CD4-positive, alpha-beta T cell treated with Interleukin-6 for 4 hours (primary cell): Measurements from ENCODE around the gene CCDC9B.

Experiments
- DNase-seq: peaks from one replicate; pipeline ENCODE4 v3.0.0-alpha.2; 2020; ENCODE audit warnings: mixed read lengths

The CCDC9B gene

DNA sequence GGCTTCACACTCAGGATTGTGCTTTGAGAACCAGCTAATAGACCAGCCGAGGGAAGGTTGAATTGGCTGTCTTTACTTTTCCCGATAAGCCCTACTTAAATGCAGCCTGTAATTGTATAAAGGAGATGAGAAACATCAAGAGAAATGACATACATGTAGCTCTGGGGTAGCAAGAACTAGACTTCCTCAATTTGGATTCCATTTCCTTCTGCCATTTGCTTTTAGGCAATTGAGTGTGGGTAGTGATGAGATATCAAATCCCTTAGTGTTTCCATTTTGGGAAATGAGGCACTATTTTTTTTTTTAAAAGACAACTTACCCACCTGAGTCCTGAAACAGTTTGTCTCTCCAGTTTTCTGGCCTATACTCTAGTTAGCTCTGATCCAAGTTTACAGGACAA lies 15.0 kb downstream of the CCDC9B start:
- DNase-seq = no peak

DNA sequence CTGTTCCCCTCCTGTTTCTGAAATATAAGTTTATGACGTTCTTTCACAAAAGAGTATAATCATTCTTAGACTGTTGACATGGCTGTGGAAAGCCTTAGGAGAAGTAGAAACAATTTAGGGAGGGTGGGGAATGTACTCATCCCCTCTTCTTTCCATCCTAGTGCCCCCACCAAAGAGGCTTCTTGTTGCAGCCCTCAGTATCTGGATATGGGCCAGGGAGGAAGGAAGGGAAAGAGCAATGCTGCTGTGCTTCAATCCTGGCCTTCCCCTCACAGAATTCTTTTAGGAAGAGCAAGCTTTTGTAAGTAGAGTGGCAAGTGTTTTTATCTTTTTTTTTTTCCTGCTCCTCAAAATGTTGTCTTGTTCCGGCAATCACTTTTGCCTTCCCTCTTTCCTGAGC lies 15.6 kb downstream of the CCDC9B start:
- DNase-seq = no peak

DNA sequence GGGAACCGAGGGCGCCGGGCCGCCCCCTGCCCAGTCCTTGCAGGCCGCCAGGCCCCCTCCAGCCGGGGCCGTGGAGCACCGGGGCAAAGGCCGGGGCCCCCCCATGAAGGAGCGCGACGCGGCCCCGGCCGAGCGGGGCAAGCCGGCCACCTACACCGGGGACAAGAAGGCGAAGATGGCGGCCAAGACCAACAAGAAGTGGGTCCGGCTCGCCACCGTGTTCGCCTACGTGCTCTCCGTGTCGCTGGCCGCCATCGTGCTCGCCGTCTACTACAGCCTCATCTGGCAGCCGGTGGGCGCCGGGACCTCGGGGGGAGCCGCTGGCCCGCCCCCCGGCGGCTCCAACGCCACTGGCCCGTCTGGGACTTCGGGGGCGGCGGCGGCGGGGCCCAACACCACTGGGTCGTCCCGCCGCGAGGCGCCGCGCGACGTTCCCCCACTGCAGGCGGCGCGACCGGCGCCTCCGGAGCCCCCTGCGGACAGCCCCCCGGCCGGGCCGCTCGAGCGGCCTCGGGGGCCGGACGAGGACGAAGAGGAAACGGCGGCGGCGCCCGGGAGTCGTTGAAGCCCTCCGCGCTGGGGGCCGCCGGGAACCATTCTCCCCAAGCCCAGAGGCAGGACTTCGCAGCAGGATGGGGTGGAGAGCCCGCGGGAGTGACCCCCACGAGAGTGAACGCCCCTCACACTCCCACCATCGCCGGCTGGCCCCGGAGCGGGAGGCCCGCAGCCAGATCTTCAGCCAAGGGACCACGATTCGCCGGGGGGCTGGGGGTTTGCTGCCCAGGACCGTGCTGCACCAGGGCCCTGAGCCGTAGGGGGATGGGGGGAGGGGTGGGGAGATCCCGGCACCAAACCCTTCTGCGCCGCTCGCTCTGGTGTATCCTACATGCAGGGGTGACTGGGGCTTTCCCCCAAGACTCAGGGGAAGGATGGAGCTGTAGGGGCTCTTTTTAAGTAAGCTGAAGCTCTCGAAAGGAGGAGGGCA lies 16.5 kb downstream of the CCDC9B start:
- peak; percentile 37 for DNase-seq

- DNase-seq = peak; percentile 93
Measured at GRCh38 chr15:40323239-40323952, 17.3 kb downstream of the CCDC9B start, which contains the start of gene INAFM2. TSS of gene INAFM2 (plus strand) at chr15:40323692. CDS start at chr15:40324056, 364 bp downstream.

DNA sequence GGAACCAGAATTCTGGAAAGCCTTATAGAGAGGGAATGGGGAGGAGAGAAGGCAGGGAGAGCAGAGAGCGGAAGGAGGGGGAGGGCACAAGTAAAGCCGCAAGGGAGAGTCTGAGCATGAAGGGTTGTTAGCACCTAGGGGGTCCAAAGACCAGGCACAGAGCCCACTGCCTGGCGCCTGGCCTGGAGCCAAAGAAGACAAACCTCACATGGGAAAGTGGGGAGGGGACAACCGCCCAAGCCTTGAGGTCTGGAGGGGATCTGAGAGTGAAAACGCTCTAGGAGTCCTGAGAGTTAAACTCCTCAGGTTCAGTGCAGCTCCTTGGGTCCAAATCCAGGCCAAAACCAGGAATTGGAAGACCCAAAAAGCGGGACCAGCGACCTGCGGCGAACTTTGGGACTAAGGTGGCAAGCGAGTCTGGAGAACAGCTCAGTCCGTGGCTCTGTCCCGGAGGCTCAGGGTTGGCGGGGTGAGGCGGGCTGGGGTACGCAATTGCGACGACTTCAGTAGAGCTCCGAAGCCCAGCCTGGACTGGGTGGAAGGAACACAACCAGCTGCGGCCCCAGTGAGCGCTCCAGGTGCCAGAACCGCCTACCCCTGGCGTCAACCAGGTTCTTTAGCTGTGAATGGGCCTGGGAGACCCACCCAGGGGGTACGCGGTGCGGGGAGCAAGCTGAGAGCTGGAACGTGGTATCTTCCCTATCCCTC lies 18.1 kb downstream of the CCDC9B start:
- DNase-seq = no peak

DNA sequence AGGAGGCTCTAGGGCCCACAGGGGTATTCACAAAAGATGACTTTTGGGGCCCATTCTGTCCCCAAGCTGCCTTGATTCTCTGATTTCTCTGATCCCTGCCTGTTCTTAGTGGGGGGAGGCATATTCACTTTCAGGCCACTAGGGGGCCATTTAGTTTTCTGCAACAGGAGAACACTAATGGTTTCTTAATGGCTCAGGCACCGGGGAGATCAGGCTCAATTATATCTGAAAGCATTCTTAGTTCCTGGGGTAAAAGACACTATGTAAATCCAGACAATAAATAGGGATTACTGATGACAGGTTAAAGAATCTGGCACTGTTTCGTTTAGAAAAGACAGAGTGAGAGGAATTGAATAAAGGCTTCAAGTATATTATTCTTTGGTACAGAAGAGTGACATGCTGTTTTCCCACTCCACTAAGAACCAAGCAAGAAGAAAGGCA lies 19.8 kb downstream of the CCDC9B start:
- DNase-seq = peak; percentile 70

- DNase-seq = no peak
Measured at GRCh38 chr15:40320409-40320808, 20.3 kb downstream of the CCDC9B start.

GRCh38 chr15:40317580-40317979 lies 23.2 kb downstream of the CCDC9B start:
- DNase-seq = no peak

GRCh38 chr15:40316931-40317330 lies 23.8 kb downstream of the CCDC9B start:
- DNase-seq = no peak

- DNase-seq = no peak
Measured at GRCh38 chr15:40314723-40315276, 25.9 kb downstream of the CCDC9B start.

- DNase-seq = peak; percentile 72
Measured at GRCh38 chr15:40313531-40314398, 27.0 kb downstream of the CCDC9B start.

DNA sequence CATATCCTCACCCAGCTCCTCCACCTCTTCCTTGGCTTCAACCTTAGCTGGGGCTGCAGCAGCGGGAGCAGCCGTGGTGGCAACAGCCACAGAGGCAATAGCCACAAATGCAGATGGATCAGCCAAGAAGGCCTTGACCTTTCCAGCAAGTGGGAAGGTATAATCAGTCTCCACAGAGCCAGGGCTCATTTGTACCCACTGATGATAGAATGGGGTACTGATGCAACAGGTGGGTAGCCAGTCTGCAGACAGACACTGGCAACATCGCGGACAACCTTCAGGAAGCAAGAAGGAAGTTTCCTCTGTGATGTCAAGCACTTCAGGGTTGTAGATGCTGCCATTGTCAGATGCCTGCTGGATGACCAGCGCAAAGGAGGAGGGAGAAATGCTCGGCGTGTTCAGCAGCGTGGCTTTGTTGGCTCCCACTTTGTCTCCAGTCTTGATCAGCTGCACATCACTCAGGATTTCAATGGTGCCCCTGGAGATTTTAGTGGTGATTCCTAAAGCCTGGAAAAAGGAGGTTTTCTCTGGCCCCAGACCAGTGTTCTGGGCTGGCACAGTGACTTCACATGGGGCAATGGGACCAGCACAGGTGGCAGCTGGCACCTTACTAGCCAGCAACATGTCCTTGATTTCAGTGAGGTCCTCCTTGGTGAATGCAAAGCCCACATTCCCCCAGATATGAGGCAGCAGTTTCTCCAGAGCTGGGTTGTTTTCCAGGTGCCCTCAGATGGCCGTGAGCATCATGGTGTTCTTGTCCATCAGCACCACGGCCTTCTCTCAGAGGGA lies 28.2 kb downstream of the CCDC9B start:
- no peak for DNase-seq

DNA sequence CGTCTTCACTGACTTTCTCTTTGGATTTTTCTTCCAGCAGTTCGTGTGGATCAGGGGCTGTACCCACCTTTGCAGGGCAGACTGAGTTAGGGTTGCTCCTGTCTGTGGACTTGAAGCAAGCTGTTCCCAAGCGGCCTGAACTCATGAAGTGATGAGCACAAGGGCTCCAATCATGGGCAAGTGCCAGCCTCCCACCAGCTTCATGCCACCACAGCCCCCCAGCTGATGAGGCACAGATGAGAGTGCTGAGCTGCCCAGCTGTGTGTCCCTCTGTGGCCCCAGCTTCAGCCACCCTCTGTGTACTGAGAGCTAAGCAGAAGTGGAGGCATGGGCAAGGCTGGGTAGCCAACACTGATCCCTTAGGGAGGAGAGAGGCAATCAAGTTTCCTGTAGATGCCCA lies 29.7 kb downstream of the CCDC9B start:
- no peak for DNase-seq

GRCh38 chr15:40310001-40310959 lies 30.5 kb downstream of the CCDC9B start:
- peak; percentile 78 for DNase-seq

DNA sequence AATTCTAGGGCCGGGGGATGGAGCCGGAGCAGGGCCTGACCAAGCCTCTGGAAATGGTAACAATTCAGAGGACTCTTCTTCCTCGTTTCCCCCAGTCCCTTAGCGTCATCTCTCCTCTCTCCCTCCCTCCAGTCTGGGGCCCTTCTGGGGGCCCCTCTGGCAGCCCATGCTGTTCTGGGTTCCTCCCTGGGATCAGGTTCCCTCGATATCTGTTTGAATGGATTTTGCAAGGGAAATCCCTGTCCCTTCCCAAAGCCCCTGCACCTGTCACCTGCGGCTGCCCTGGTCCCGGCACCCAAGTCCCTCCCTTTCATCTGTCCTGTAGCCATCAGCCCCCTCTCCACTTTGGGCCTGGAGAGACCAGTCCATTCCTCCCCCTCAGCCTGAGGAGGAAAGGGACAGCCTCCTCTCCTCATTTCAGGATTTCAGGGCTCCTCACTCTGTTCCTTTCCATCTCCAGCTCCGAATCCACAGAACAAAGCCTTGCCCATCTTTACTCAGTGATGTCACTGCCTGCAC lies 31.3 kb downstream of the CCDC9B start:
- DNase-seq = no peak

DNA sequence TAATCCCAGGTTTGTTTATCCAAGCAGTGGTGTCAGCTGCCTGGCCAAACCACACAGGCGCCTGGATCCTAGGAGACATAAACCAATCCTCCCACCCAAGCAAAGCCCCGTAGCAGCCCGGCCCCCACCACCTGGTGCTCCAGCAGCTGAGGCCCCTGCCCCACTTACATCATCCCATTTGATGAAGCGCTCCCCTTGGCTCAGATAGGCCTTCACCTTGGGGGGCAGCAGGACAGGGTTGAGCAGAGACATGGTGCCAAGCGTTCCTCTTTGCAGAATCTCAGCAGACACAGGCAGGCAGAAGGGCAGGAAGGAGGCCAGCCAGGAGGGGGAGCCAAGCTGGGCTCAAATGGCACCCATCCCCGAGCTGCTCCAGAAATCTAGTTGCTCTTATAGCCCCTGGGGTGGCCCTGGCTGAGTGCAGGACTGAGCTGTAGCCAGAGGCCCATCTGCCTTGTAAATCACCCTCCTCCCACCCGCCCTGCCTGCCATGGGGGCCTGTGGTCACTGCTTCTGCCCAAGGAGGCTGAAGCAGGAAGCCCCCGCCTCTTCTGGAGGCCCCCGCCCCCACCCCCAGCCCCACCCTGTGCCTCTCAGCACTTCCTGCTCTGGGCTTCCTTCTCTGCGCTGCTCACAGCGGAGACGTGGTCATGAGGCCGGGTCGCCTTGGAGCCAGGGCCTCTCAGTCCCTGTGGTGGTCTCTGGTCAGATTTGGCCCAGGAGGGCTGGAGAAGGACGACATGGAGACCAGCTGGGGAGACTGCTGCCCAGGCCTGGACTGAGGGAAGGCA lies 33.1 kb downstream of the CCDC9B start, which contains the start of gene PLCB2:
PLCB2 (minus strand) TSS at position 515 of the 791 bp plus-strand sequence; CDS start at position 252, 263 bp downstream.
- DNase-seq = peak; percentile 80

- DNase-seq = peak; percentile 37
Measured at GRCh38 chr15:40306908-40307307, 33.8 kb downstream of the CCDC9B start.

GRCh38 chr15:40306371-40306770 lies 34.4 kb downstream of the CCDC9B start:
- DNase-seq = no peak
